Nephron progenitor cell (in vitro differentiated cells): ENCODE measurements around the gene GABARAPL2.

ENCODE experiments used
- DNase-seq: peaks from one replicate; pipeline ENCODE4 v3.0.0; 2021
- H3K27ac Mint-ChIP-seq: 2 replicates; pipeline ENCODE4 v1.8.0; 2021; ENCODE audit warnings: mild to moderate bottlenecking, moderate library complexity, mixed read lengths
- H3K27me3 Mint-ChIP-seq: 2 replicates; pipeline ENCODE4 v1.8.0; 2021; ENCODE audit warnings: mild to moderate bottlenecking, low read depth, mixed read lengths; ENCODE audit not compliant: poor library complexity
- H3K36me3 Mint-ChIP-seq: 2 replicates; pipeline ENCODE4 v1.8.0; 2021; ENCODE audit warnings: low read depth, mixed read lengths
- H3K4me1 Mint-ChIP-seq: 2 replicates; pipeline ENCODE4 v1.8.0; 2021; ENCODE audit warnings: mixed read lengths
- H3K4me3 Mint-ChIP-seq: 2 replicates; pipeline ENCODE4 v1.8.0; 2021; ENCODE audit warnings: mild to moderate bottlenecking, moderate library complexity, mixed read lengths
- H3K9me3 Mint-ChIP-seq: 2 replicates; pipeline ENCODE4 v1.8.0; 2021; ENCODE audit warnings: mild to moderate bottlenecking, moderate library complexity, mixed read lengths
- TF ChIP-seq, protein P1 (sequence below): fragments of 200-600 bp; sonication (generic); IDR thresholded peaks from 2 replicates; pipeline ENCODE4 v1.5.0; 2021; ENCODE audit warnings: antibody characterized with exemption

GABARAPL2 gene

DNA sequence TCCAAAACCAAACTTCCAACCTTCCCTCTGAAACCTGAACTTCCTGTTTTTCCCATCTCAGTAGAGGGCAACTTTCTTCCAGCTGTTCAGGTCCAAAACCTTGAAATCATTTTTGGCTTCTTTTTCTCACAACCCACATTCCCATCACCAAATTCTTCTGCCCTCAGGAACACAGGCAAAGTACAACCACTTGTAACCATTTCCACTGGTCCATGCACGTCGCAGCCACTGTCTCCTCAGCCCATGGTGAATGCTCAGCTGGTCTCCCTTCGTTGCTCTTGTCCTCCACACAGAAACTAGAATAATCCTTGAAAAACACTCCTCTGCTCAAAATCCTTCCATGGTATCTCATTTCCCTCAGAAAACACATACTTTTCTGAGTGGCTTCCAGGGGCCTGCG is 60.6 kb downstream of the GABARAPL2 start:
- H3K4me3 Mint-ChIP-seq, result no peak overlapping the region
- H3K27ac Mint-ChIP-seq, result peak overlapping the region; percentile 86
- TF ChIP-seq, protein P1, sequence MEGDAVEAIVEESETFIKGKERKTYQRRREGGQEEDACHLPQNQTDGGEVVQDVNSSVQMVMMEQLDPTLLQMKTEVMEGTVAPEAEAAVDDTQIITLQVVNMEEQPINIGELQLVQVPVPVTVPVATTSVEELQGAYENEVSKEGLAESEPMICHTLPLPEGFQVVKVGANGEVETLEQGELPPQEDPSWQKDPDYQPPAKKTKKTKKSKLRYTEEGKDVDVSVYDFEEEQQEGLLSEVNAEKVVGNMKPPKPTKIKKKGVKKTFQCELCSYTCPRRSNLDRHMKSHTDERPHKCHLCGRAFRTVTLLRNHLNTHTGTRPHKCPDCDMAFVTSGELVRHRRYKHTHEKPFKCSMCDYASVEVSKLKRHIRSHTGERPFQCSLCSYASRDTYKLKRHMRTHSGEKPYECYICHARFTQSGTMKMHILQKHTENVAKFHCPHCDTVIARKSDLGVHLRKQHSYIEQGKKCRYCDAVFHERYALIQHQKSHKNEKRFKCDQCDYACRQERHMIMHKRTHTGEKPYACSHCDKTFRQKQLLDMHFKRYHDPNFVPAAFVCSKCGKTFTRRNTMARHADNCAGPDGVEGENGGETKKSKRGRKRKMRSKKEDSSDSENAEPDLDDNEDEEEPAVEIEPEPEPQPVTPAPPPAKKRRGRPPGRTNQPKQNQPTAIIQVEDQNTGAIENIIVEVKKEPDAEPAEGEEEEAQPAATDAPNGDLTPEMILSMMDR, result no peak
- peaks cover 8% of the 10 kb centered on the region for H3K4me1 Mint-ChIP-seq
- no peaks in the 10 kb centered on the region for H3K27me3 Mint-ChIP-seq
- DNase-seq, result no peak
- H3K36me3 Mint-ChIP-seq, result peaks cover 63% of the 10 kb centered on the region
- H3K9me3 Mint-ChIP-seq, result no peaks in the 10 kb centered on the region
